Measurements from ENCODE around the gene CPNE6.

GRCh38 chr14:24083462-24083861 lies 12.1 kb downstream of the CPNE6 start:
- TF ChIP-seq CTCF (IDR thresholded peaks at IDR 0.05) (no peak), POLR2A (IDR thresholded peaks at IDR 0.05) (no peak)

All from upper lobe of left lung (tissue), 4 donors.